SU-DHL-6 (cell line): ENCODE data around the gene CCDC86.

ENCODE experiments used
- EZH2phosphoT487 ChIP-seq: fragments of 200-600 bp; sonication (generic), shearing (Covaris generic); conservative IDR thresholded peaks from 2 replicates; pipeline ENCODE4 v1.6.1; 2018; ENCODE audit warnings: mild to moderate bottlenecking, antibody characterized with exemption, low read length, moderate library complexity, mixed read lengths
- TF ChIP-seq, protein P1 (sequence below): fragments of 200-600 bp; sonication (generic); IDR thresholded peaks from one replicate; pipeline ENCODE4 v1.5.1; 2017; ENCODE audit warnings: antibody characterized with exemption, mild to moderate bottlenecking, low read length, moderate library complexity; ENCODE audit not compliant: insufficient read depth, poor library complexity, severe bottlenecking

DNA sequence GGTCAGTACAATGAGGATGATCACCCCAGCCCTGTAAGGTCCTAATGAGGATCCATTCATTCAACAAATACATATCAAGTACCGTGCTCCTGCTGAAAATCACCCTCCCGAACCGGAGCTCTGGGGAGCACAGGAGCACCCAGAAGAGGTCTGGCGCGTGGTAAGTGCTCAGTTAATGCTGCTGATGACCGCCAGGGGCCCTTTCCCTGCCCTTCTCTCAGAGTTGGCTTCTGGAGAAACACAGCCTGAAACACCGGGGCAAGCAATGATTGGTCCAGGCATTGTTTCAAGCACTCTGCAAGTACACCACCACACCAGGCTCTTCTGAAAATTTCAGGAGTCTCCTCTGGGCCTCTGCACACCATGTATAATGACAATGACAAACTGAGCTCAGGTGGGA is 3.8 kb upstream of the CCDC86 start:
- TF ChIP-seq, protein P1, sequence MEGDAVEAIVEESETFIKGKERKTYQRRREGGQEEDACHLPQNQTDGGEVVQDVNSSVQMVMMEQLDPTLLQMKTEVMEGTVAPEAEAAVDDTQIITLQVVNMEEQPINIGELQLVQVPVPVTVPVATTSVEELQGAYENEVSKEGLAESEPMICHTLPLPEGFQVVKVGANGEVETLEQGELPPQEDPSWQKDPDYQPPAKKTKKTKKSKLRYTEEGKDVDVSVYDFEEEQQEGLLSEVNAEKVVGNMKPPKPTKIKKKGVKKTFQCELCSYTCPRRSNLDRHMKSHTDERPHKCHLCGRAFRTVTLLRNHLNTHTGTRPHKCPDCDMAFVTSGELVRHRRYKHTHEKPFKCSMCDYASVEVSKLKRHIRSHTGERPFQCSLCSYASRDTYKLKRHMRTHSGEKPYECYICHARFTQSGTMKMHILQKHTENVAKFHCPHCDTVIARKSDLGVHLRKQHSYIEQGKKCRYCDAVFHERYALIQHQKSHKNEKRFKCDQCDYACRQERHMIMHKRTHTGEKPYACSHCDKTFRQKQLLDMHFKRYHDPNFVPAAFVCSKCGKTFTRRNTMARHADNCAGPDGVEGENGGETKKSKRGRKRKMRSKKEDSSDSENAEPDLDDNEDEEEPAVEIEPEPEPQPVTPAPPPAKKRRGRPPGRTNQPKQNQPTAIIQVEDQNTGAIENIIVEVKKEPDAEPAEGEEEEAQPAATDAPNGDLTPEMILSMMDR: no peak
- TF ChIP-seq EZH2phosphoT487: no peak
